ENCODE data around the gene TCF7. TPM values are rescaled to one million over a fixed set of nuclear protein-coding genes. Genes with fewer than 3 reads are reported as not detected.
A peak's percentile ranks its signal among the peaks of the same experiment; 100 is the strongest.

The TCF7 gene
- total and polyA plus RNA-seq, 2 of the 13 experiments (the other 11 are each of a cell fraction or from before 2014, with no cell fraction given): 6.3 to 6.8 TPM

- in situ Hi-C loops (cut with HindIII; ENCODE audit: extremely low pct_ligation_motif_present, low pct_unique_long_range_greater_than_20kb): no loop called here
- H3K9me3 ChIP-seq (ENCODE audit: low read length): no peaks in the 10 kb centered on the region
- peaks cover 11% of the 10 kb centered on the region for H3K79me2 ChIP-seq (ENCODE audit: insufficient read depth, low read length)
- ATAC-seq: no peak
- intact Hi-C loops (cut with micrococcal nuclease; ENCODE audit: unreplicated experiment): no loop called here
- H2AFZ ChIP-seq (ENCODE audit: low read length): no peak overlapping the region
- peaks cover 6% of the 10 kb centered on the region for H4K20me1 ChIP-seq (ENCODE audit: insufficient read depth, low read length)
- TF ChIP-seq MAX (IDR thresholded peaks at IDR 0.05) (no peak), LCORL (IDR thresholded peaks at IDR 0.05) (no peak), LCORL (CRISPR knock-in tag; IDR thresholded peaks at IDR 0.05) (no peak), DMTF1 (CRISPR knock-in tag; IDR thresholded peaks at IDR 0.05) (no peak), MTF1 (CRISPR knock-in tag; IDR thresholded peaks at IDR 0.05) (no peak), ZNF761 (CRISPR knock-in tag; conservative IDR thresholded peaks at IDR 0.05) (no peak)
- H3K27ac ChIP-seq (ENCODE audit: extremely low read length, insufficient read depth, low read length): no peak overlapping the region
- no peak overlapping the region for H3K4me2 ChIP-seq (ENCODE audit: low read depth, low read length)
- POLR2A ChIA-PET: interaction anchor here (0.7 to 1.3 kb wide), 5 partner anchors 15 to 73 kb away, joined by 3 to 7 read pairs (median 3); partner anchors contain the start of gene PPP2CA
- no peak overlapping the region for H3K9ac ChIP-seq (ENCODE audit: insufficient read depth, low read depth, low read length)
- H3K36me3 ChIP-seq (replicated peaks in 1 of 2; ENCODE audit: control insufficient read depth in 1 of 2, insufficient read depth in 2 of 2, low read length in 2 of 2): peaks cover 11 to 66% of the 10 kb centered on the region in 2 experiments
- no peaks in the 10 kb centered on the region for H3K27me3 ChIP-seq (ENCODE audit: control insufficient read depth in 1 of 2, insufficient read depth in 2 of 2, low read length in 2 of 2)
- CTCF ChIA-PET (ENCODE audit: low intra/inter-chr PET ratio, low total read pairs): no interaction called here
- no TSS peak for BruUV-seq (replicated peaks)
- no peak overlapping the region for H3K4me3 ChIP-seq (replicated peaks in 1 of 3; ENCODE audit: insufficient read depth in 1 of 3, low read depth in 2 of 3, low read length in 3 of 3)
- no peak for DNase-seq (ENCODE audit: low spot score)
- H3K4me1 ChIP-seq (ENCODE audit: insufficient read depth, low read length): peaks cover 27% of the 10 kb centered on the region
- WGBS (ENCODE audit: low lambda C conversion rate): 96% methylated on average over 3 of the region's 3 CpGs
- no peak for FAIRE-seq
Observed at GRCh38 chr5:134153241-134153640, 38.8 kb downstream of the TCF7 start.

GRCh38 chr5:134153657-134154056 is 39.2 kb downstream of the TCF7 start:
- H3K4me3 ChIP-seq (replicated peaks in 1 of 3; ENCODE audit: insufficient read depth in 1 of 3, low read depth in 2 of 3, low read length in 3 of 3): no peak overlapping the region
- WGBS (ENCODE audit: low lambda C conversion rate): 95% methylated on average over 1 of the region's 1 CpG
- ATAC-seq (no peak), DNase-seq (ENCODE audit: low spot score) (no peak), FAIRE-seq (no peak)
- no peak overlapping the region for H3K27ac ChIP-seq (ENCODE audit: extremely low read length, insufficient read depth, low read length)
- TF ChIP-seq ZBTB39 (CRISPR knock-in tag; IDR thresholded peaks at IDR 0.05) (no peak), ATF7 (IDR thresholded peaks at IDR 0.05) (peak; percentile 45), ATF7 (CRISPR knock-in tag; IDR thresholded peaks at IDR 0.05) (no peak)
- H3K79me2 ChIP-seq (ENCODE audit: insufficient read depth, low read length): peaks cover 10% of the 10 kb centered on the region
- intact Hi-C loops (cut with micrococcal nuclease; ENCODE audit: unreplicated experiment) (no loop called here), in situ Hi-C loops (cut with HindIII; ENCODE audit: extremely low pct_ligation_motif_present, low pct_unique_long_range_greater_than_20kb) (no loop called here)
- BruUV-seq (replicated peaks): no TSS peak
- POLR2A ChIA-PET: interaction anchor here (0.9 to 1.3 kb wide), 4 partner anchors 22 to 55 kb away, joined by 3 to 7 read pairs (median 4); no protein-coding TSS in a partner anchor
- no peak overlapping the region for H2AFZ ChIP-seq (ENCODE audit: low read length)
- H3K4me1 ChIP-seq (ENCODE audit: insufficient read depth, low read length): peaks cover 24% of the 10 kb centered on the region
- CTCF ChIA-PET (ENCODE audit: low intra/inter-chr PET ratio, low total read pairs): no interaction called here
- H3K27me3 ChIP-seq (ENCODE audit: control insufficient read depth in 1 of 2, insufficient read depth in 2 of 2, low read length in 2 of 2): no peaks in the 10 kb centered on the region
- no peaks in the 10 kb centered on the region for H3K9me3 ChIP-seq (ENCODE audit: low read length)
- peaks cover 6% of the 10 kb centered on the region for H4K20me1 ChIP-seq (ENCODE audit: insufficient read depth, low read length)
- no peak overlapping the region for H3K4me2 ChIP-seq (ENCODE audit: low read depth, low read length)
- no peak overlapping the region for H3K9ac ChIP-seq (ENCODE audit: insufficient read depth, low read depth, low read length)
- peaks cover 12 to 68% of the 10 kb centered on the region in 2 experiments for H3K36me3 ChIP-seq (replicated peaks in 1 of 2; ENCODE audit: control insufficient read depth in 1 of 2, insufficient read depth in 2 of 2, low read length in 2 of 2)

Measured in HepG2 (cell line).